ENCODE measurements around the gene LNPEP.

Gene LNPEP

GRCh38 chr5:97041239-97041638 is 105.4 kb downstream of the LNPEP start:
- H3K4me3 ChIP-seq (replicated peaks in 1 of 2; ENCODE audit: low read depth in 2 of 2, low read length in 2 of 2): no peak overlapping the region
- DNase-seq (ENCODE audit: low read depth in 2 of 2): no peak
- no peak for TF ChIP-seq CTCF (IDR thresholded peaks at IDR 0.05; ENCODE audit: low read depth, low read length)

GRCh38 chr5:97042996-97043395 is 107.1 kb downstream of the LNPEP start:
- no peak overlapping the region for H3K4me3 ChIP-seq (replicated peaks in 1 of 2; ENCODE audit: low read depth in 2 of 2, low read length in 2 of 2)
- no peak for TF ChIP-seq CTCF (IDR thresholded peaks at IDR 0.05; ENCODE audit: low read depth, low read length)
- no peak for DNase-seq (ENCODE audit: low read depth in 2 of 2)

GRCh38 chr5:97043511-97043910 is 107.6 kb downstream of the LNPEP start:
- DNase-seq (ENCODE audit: low read depth in 2 of 2): no peak
- no peak overlapping the region for H3K4me3 ChIP-seq (replicated peaks in 1 of 2; ENCODE audit: low read depth in 2 of 2, low read length in 2 of 2)
- TF ChIP-seq CTCF (IDR thresholded peaks at IDR 0.05; ENCODE audit: low read depth, low read length): no peak

GRCh38 chr5:97044052-97044451 is 108.2 kb downstream of the LNPEP start:
- TF ChIP-seq CTCF (IDR thresholded peaks at IDR 0.05; ENCODE audit: low read depth, low read length): peak; percentile 53
- no peak overlapping the region for H3K4me3 ChIP-seq (replicated peaks in 1 of 2; ENCODE audit: low read depth in 2 of 2, low read length in 2 of 2)
- peak; percentile 8 to 32 for DNase-seq (ENCODE audit: low read depth in 2 of 2)

GRCh38 chr5:97046270-97046982 is 110.5 kb downstream of the LNPEP start:
- peak; percentile 15 to 43 for DNase-seq (ENCODE audit: low read depth in 2 of 2)
- H3K4me3 ChIP-seq (replicated peaks in 1 of 2; ENCODE audit: low read depth in 2 of 2, low read length in 2 of 2): no peak overlapping the region
- no peak for TF ChIP-seq CTCF (IDR thresholded peaks at IDR 0.05; ENCODE audit: low read depth, low read length)

DNA sequence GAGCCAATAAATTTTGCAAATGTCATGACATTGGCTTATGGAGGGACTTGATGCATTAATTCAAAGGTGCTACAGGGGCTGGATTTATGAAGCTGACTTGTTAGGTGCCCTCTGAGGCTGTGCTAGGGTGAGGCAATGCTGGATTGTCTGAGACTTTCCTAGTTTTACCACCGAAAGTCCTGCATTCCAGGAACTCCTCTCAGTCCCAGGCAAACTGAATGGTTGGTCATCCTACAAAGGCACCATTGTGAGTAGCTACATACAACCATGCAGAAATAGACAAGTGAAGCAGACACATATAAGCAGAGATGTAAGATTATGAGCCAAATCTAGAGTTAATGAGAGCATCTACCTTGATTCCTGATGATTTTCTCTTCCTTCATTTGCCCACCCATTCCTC is 111.2 kb downstream of the LNPEP start:
- H3K4me3 ChIP-seq (replicated peaks in 1 of 2; ENCODE audit: low read depth in 2 of 2, low read length in 2 of 2): no peak overlapping the region
- DNase-seq (ENCODE audit: low read depth in 2 of 2): no peak
- TF ChIP-seq CTCF (IDR thresholded peaks at IDR 0.05; ENCODE audit: low read depth, low read length): no peak

DNA sequence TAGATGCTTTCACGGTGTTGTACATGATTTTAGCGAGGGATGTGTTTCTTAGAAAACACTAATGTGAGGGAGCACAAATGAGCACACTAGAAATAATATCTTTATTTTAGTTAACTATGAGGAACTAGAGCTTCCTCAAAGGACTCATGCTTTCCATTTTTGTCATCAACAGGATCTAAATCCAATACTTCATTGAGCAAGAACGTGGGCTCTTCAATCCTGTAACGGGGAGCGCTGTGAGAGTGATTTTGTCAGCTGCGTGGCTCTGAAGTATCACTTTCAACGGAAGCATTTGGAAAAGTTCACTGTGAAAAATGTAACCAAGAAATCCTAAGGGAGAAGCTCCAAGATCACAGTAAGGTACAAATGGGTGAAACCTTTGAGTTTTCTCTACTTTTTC is 113.3 kb downstream of the LNPEP start:
- TF ChIP-seq CTCF (IDR thresholded peaks at IDR 0.05; ENCODE audit: low read depth, low read length): no peak
- no peak overlapping the region for H3K4me3 ChIP-seq (replicated peaks in 1 of 2; ENCODE audit: low read depth in 2 of 2, low read length in 2 of 2)

More for the DNA sequence above, 113.3 kb downstream of the LNPEP start:
- DNase-seq (ENCODE audit: low read depth in 2 of 2): no peak

Measured in cardiac fibroblast (primary cell).